Measurements from ENCODE around the gene SLC22A25.

- TF ChIP-seq SUZ12 (IDR thresholded peaks at IDR 0.05) = no peak
- no peak for TF ChIP-seq ELF4 (IDR thresholded peaks at IDR 0.05)
- no peak for TF ChIP-seq NFRKB (IDR thresholded peaks at IDR 0.05)
- TF ChIP-seq ARNT (IDR thresholded peaks at IDR 0.05) = no peak
- no peak for TF ChIP-seq FOXM1 (IDR thresholded peaks at IDR 0.05; ENCODE audit: borderline replicate concordance)
- no peak for TF ChIP-seq L3MBTL2 (conservative IDR thresholded peaks at IDR 0.05)
- no peak for TF ChIP-seq BHLHE40 (IDR thresholded peaks at IDR 0.05; ENCODE audit: borderline replicate concordance)
- TF ChIP-seq PKNOX1 (IDR thresholded peaks at IDR 0.05) = no peak
- no peak for TF ChIP-seq ZNF384 (IDR thresholded peaks at IDR 0.05)
- no peak for TF ChIP-seq SP1 (IDR thresholded peaks at IDR 0.05)
- no peak for TF ChIP-seq FOXA1 (IDR thresholded peaks at IDR 0.05)
- TF ChIP-seq LEF1 (IDR thresholded peaks at IDR 0.05; ENCODE audit: borderline replicate concordance) = no peak
- TF ChIP-seq CTBP1 (IDR thresholded peaks at IDR 0.05; ENCODE audit: borderline replicate concordance) = no peak
Observed at GRCh38 chr11:63282579-63282978, 39.2 kb upstream of the SLC22A25 start.

Measured in HEK293T (cell line).